Measurements from ENCODE around the gene IL1RN. TPM values are rescaled to one million over a fixed set of nuclear protein-coding genes. Genes with fewer than 3 reads are reported as not detected.

IL1RN gene, protein sequence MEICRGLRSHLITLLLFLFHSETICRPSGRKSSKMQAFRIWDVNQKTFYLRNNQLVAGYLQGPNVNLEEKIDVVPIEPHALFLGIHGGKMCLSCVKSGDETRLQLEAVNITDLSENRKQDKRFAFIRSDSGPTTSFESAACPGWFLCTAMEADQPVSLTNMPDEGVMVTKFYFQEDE
- not detected for total RNA-seq
- under 1 TPM in 2 of 4 donors, not detected in 2; 0.23 to 0.59 TPM for polyA plus RNA-seq

DNA sequence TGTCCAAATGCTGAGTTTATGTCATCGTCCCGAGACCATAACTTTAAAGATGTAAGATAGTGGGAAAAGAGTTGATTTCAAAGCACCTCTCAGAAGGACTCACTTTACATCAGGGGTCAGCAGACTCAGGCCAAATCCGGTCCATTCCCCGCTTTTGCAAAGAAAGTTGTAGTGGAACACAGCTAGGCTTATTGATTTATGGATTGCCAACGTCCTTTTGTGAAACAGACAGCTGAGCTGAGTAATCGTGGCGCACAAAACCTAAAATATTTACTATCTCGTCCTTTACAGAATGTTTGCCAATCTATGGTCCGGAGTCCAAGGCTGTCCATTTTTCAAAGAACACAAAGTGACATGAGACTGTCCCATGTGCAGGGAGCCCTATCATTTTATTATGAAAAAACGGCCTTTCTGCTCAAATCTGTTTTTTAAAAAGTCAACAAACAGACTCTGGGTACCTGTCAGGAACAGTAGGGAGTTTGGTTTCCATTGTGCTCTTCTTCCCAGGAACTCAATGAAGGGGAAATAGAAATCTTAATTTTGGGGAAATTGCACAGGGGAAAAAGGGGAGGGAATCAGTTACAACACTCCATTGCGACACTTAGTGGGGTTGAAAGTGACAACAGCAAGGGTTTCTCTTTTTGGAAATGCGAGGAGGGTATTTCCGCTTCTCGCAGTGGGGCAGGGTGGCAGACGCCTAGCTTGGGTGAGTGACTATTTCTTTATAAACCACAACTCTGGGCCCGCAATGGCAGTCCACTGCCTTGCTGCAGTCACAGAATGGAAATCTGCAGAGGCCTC, at the start of gene IL1RN:
Gene IL1RN, plus strand, starts transcription at position 754 of the 801 bp plus-strand sequence. Its CDS starts 27 bp downstream, at position 781.
- Histone ChIP-seq H3K27me3 (ENCODE audit: control insufficient read depth, insufficient read depth, low read length) (no peaks in the 10 kb centered on the region), H3K4me1 (ENCODE audit: control insufficient read depth, insufficient read depth, low read length, poor library complexity, severe bottlenecking) (no peaks in the 10 kb centered on the region), H3K9me3 (ENCODE audit: control insufficient read depth in 2 of 2, low read length in 2 of 2) (no peaks in the 10 kb centered on the region), H3K36me3 (ENCODE audit: control insufficient read depth, insufficient read depth, low read length) (no peaks in the 10 kb centered on the region), H3K27ac (ENCODE audit: insufficient read depth, low read length, poor library complexity, severe bottlenecking) (no peak within 1 kb of the TSS), H3K4me3 (ENCODE audit: low read depth, low read length) (no peak within 1 kb of the TSS)
- no peak for DNase-seq
- Mint-ChIP-seq H3K4me1 (peaks cover 0 to 17% (median 7%) of the 10 kb centered on the region in 4 donors), H3K36me3 (no peaks in the 10 kb centered on the region), H3K27ac (peak within 1 kb of the TSS in 1 of 3 donors; percentile 26), H3K4me3 (no peak within 1 kb of the TSS), H3K9me3 (no peaks in the 10 kb centered on the region), H3K27me3 (peaks cover 4% of the 10 kb centered on the region)
- ATAC-seq (ENCODE audit: low read depth in 2 of 2), result peak in 1 of 2 donors; percentile 32

DNA sequence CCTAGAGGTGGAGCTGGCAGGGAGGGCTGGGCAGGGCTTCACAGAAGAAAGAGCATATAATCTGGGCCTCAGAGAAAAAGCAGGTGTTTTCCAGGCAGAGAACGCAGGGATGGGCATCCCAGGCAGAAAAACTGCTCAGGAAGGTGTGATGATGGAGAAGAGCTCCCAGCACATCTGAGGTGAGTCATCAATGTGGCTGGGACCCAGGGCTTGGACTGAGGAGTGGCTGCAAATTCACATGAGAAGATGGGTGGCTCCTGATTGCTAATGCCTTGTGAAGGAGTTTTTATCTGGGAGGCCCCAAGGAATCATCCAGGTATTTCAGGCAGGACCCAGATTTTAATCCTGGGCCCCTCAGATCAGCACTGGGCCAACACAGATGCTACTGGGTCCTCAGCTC, 49.5 kb upstream of the IL1RN start:
- no peak overlapping the region for H3K4me3 ChIP-seq (ENCODE audit: low read depth, low read length)
- no peak overlapping the region for H3K27ac ChIP-seq (ENCODE audit: insufficient read depth, low read length, poor library complexity, severe bottlenecking)
- Mint-ChIP-seq H3K4me1 (peaks cover 0 to 9% (median 3%) of the 10 kb centered on the region in 4 donors), H3K36me3 (no peaks in the 10 kb centered on the region), H3K9me3 (peaks cover 0 to 5% (median 0%) of the 10 kb centered on the region in 7 donors), H3K27ac (no peak overlapping the region), H3K4me3 (no peak overlapping the region), H3K27me3 (peaks cover 33% of the 10 kb centered on the region)
- no peak for ATAC-seq (ENCODE audit: low read depth in 2 of 2)
- H3K36me3 ChIP-seq (ENCODE audit: control insufficient read depth, insufficient read depth, low read length), result no peaks in the 10 kb centered on the region
- H3K27me3 ChIP-seq (ENCODE audit: control insufficient read depth, insufficient read depth, low read length), result no peaks in the 10 kb centered on the region
- no peak for DNase-seq
- H3K4me1 ChIP-seq (ENCODE audit: control insufficient read depth, insufficient read depth, low read length, poor library complexity, severe bottlenecking), result no peaks in the 10 kb centered on the region
- no peaks in the 10 kb centered on the region for H3K9me3 ChIP-seq (ENCODE audit: control insufficient read depth in 2 of 2, low read length in 2 of 2)

DNA sequence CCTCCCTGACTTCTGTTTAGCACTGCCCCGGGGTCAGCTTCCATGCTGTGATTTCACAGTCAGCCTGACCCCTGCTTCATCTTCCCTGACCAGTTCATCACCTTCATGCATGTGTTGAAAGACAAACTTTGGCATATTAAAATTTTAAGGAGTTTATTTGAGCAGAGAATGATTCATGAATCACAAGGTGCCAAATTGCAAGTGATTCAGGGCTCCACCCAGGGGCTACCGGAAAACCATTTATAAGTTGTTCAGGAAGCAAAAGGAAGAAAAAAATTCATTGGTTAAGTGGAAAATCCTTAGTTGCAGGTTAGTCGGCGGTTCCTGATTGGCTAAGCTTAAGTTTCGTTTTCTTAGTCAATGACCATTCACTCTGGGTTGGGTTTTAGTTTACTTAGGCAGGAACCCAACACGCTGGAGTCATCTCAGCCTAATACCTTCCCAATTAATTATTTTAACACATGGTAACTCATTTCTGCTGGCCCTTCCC, 49.0 kb upstream of the IL1RN start:
- no peaks in the 10 kb centered on the region for H3K27me3 ChIP-seq (ENCODE audit: control insufficient read depth, insufficient read depth, low read length)
- ATAC-seq (ENCODE audit: low read depth in 2 of 2), result no peak
- no peaks in the 10 kb centered on the region for H3K36me3 ChIP-seq (ENCODE audit: control insufficient read depth, insufficient read depth, low read length)
- no peaks in the 10 kb centered on the region for H3K4me1 ChIP-seq (ENCODE audit: control insufficient read depth, insufficient read depth, low read length, poor library complexity, severe bottlenecking)
- H3K9me3 ChIP-seq (ENCODE audit: control insufficient read depth in 2 of 2, low read length in 2 of 2), result no peaks in the 10 kb centered on the region
- Mint-ChIP-seq H3K27me3 (peaks cover 29% of the 10 kb centered on the region), H3K27ac (no peak overlapping the region), H3K4me3 (no peak overlapping the region), H3K36me3 (no peaks in the 10 kb centered on the region), H3K4me1 (peaks cover 0 to 9% (median 3%) of the 10 kb centered on the region in 4 donors), H3K9me3 (peaks cover 0 to 7% (median 0%) of the 10 kb centered on the region in 7 donors)
- H3K27ac ChIP-seq (ENCODE audit: insufficient read depth, low read length, poor library complexity, severe bottlenecking), result no peak overlapping the region
- H3K4me3 ChIP-seq (ENCODE audit: low read depth, low read length), result no peak overlapping the region
- no peak for DNase-seq

DNA sequence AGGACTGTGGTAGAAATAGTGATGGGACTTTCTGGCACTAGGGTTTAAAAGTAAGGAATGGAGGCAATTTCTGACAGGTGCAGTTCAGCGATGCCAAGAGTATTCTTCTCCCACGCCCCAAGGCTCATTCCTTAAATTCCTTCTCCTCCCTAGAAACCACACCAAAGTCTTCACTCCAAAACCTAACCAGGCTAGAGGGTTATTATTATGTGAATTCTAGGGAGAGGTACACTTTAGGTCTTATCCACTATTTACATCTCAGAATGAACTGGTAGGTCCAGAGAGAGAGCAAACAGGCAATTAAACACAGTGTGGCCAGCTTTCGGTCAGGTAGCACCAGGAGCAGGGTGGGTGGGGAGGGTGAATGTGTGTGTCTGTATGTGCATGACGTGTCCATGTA, 48.3 kb upstream of the IL1RN start:
- peaks cover 0 to 9% (median 3%) of the 10 kb centered on the region in 4 donors for H3K4me1 Mint-ChIP-seq
- peaks cover 0 to 7% (median 0%) of the 10 kb centered on the region in 7 donors for H3K9me3 Mint-ChIP-seq
- no peak overlapping the region for H3K27ac Mint-ChIP-seq
- Histone ChIP-seq H3K4me3 (ENCODE audit: low read depth, low read length) (no peak overlapping the region), H3K27me3 (ENCODE audit: control insufficient read depth, insufficient read depth, low read length) (no peaks in the 10 kb centered on the region), H3K4me1 (ENCODE audit: control insufficient read depth, insufficient read depth, low read length, poor library complexity, severe bottlenecking) (no peaks in the 10 kb centered on the region), H3K9me3 (ENCODE audit: control insufficient read depth in 2 of 2, low read length in 2 of 2) (no peaks in the 10 kb centered on the region), H3K27ac (ENCODE audit: insufficient read depth, low read length, poor library complexity, severe bottlenecking) (no peak overlapping the region), H3K36me3 (ENCODE audit: control insufficient read depth, insufficient read depth, low read length) (no peaks in the 10 kb centered on the region)
- no peaks in the 10 kb centered on the region for H3K36me3 Mint-ChIP-seq
- H3K27me3 Mint-ChIP-seq, result peaks cover 26% of the 10 kb centered on the region
- DNase-seq, result no peak
- ATAC-seq (ENCODE audit: low read depth in 2 of 2), result no peak
- no peak overlapping the region for H3K4me3 Mint-ChIP-seq

DNA sequence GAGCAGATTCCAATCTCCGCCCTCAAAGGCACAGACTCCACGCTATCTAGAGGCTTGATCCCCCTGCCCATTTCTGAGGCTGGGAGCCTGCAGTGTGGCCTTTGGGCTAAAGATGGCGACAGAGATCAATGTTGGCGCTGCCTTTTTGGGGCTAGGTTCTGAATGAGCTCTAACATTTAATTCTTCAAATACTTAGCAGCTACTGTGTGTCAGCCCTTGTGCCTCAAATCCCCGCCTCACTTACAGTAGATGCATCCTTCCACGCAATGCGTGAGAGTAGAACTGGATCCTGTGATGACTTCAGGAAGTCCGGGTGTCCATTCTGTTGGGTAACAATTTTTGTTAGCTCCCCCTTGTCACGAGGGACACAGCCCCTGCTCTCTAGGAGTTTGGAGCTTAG, 47.3 kb upstream of the IL1RN start:
- peaks cover 30% of the 10 kb centered on the region for H3K27me3 Mint-ChIP-seq
- H3K4me3 Mint-ChIP-seq, result no peak overlapping the region
- Histone ChIP-seq H3K27ac (ENCODE audit: insufficient read depth, low read length, poor library complexity, severe bottlenecking) (no peak overlapping the region), H3K4me3 (ENCODE audit: low read depth, low read length) (no peak overlapping the region), H3K27me3 (ENCODE audit: control insufficient read depth, insufficient read depth, low read length) (no peaks in the 10 kb centered on the region), H3K36me3 (ENCODE audit: control insufficient read depth, insufficient read depth, low read length) (no peaks in the 10 kb centered on the region), H3K9me3 (ENCODE audit: control insufficient read depth in 2 of 2, low read length in 2 of 2) (no peaks in the 10 kb centered on the region), H3K4me1 (ENCODE audit: control insufficient read depth, insufficient read depth, low read length, poor library complexity, severe bottlenecking) (no peaks in the 10 kb centered on the region)
- no peaks in the 10 kb centered on the region for H3K36me3 Mint-ChIP-seq
- no peak overlapping the region for H3K27ac Mint-ChIP-seq
- peaks cover 0 to 4% (median 1%) of the 10 kb centered on the region in 4 donors for H3K4me1 Mint-ChIP-seq
- peak in 2 of 3 donors; percentile 27 to 38 for DNase-seq
- ATAC-seq (ENCODE audit: low read depth in 2 of 2), result peak; percentile 47 to 52
- H3K9me3 Mint-ChIP-seq, result peaks cover 0 to 7% (median 0%) of the 10 kb centered on the region in 7 donors

DNA sequence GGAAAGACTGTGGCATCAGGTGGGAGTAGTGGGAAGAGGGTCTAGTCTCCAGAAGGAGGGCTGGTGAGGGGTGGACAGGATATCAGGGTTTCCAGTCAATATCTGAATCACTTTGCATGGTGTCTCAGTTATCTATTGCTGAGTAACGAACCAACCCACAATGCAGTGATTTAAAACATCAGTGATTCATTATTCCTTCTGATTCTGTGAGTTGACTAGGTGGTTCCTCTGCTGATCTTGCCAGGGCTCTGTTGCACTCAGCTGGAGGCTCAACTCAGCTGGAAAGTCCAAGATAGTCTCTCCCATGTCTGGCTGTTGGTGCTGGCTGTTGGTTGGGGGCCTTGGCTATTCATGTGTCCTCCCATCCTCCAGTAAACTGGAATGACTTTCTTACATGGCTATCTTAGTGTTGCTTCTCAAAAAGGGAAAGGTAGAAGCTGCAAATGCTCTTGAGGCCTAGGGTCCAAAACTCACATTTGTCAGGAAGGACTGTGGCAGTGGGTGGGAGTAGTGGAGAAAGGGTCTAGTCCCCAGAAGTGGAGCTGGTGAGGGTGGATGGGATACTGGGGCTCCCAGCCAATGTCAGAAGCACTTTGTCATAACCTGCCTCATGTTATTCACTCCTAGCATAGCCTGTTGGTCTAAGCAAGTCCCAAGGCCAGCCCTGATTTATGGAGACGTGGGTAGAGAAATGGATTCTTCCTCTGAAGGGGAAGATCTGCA, 45.7 kb upstream of the IL1RN start:
- no peaks in the 10 kb centered on the region for H3K4me1 Mint-ChIP-seq
- DNase-seq (no peak), ATAC-seq (ENCODE audit: low read depth in 2 of 2) (no peak)
- H3K27ac ChIP-seq (ENCODE audit: insufficient read depth, low read length, poor library complexity, severe bottlenecking), result no peak overlapping the region
- no peaks in the 10 kb centered on the region for H3K27me3 ChIP-seq (ENCODE audit: control insufficient read depth, insufficient read depth, low read length)
- peak overlapping the region in 1 of 3 donors; percentile 16 for H3K27ac Mint-ChIP-seq
- no peak overlapping the region for H3K4me3 ChIP-seq (ENCODE audit: low read depth, low read length)
- peaks cover 26% of the 10 kb centered on the region for H3K27me3 Mint-ChIP-seq
- H3K4me3 Mint-ChIP-seq, result no peak overlapping the region
- H3K36me3 ChIP-seq (ENCODE audit: control insufficient read depth, insufficient read depth, low read length), result no peaks in the 10 kb centered on the region
- no peaks in the 10 kb centered on the region for H3K9me3 ChIP-seq (ENCODE audit: control insufficient read depth in 2 of 2, low read length in 2 of 2)
- no peaks in the 10 kb centered on the region for H3K36me3 Mint-ChIP-seq
- H3K9me3 Mint-ChIP-seq, result peaks cover 0 to 8% (median 0%) of the 10 kb centered on the region in 7 donors
- H3K4me1 ChIP-seq (ENCODE audit: control insufficient read depth, insufficient read depth, low read length, poor library complexity, severe bottlenecking), result no peaks in the 10 kb centered on the region

DNA sequence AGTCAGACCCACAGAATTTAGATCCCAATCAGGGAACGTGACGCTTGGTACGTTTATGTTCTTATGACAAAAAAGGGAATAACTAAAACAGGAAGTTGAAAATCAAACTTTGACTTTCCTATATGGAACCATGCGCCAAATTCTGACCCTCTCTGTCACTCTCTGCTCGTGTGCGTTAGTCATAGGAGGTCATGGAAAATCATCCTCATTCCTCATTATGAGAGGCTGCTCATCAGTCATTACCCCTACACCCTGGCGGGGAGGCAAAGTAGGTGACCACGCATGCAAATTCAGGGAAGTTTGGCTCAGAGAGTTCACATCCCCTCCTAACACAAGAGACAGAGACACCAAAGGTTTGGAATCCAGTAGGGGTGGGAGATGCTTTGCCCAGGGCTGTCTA, 44.1 kb upstream of the IL1RN start:
- Mint-ChIP-seq H3K36me3 (no peaks in the 10 kb centered on the region), H3K27me3 (peaks cover 24% of the 10 kb centered on the region), H3K27ac (no peak overlapping the region), H3K4me1 (no peaks in the 10 kb centered on the region), H3K4me3 (no peak overlapping the region), H3K9me3 (peaks cover 0 to 8% (median 0%) of the 10 kb centered on the region in 7 donors)
- Histone ChIP-seq H3K9me3 (ENCODE audit: control insufficient read depth in 2 of 2, low read length in 2 of 2) (no peaks in the 10 kb centered on the region), H3K4me1 (ENCODE audit: control insufficient read depth, insufficient read depth, low read length, poor library complexity, severe bottlenecking) (no peaks in the 10 kb centered on the region), H3K27ac (ENCODE audit: insufficient read depth, low read length, poor library complexity, severe bottlenecking) (no peak overlapping the region), H3K36me3 (ENCODE audit: control insufficient read depth, insufficient read depth, low read length) (no peaks in the 10 kb centered on the region), H3K27me3 (ENCODE audit: control insufficient read depth, insufficient read depth, low read length) (no peaks in the 10 kb centered on the region), H3K4me3 (ENCODE audit: low read depth, low read length) (no peak overlapping the region)
- no peak for ATAC-seq (ENCODE audit: low read depth in 2 of 2)
- no peak for DNase-seq

All from CD4-positive, CD25-positive, alpha-beta regulatory T cell (primary cell).